ENCODE measurements around the gene EMCN. TPM values are rescaled to one million over a fixed set of nuclear protein-coding genes. Genes with fewer than 3 reads are reported as not detected.

The EMCN gene
- 0.43 TPM in 1 of 2 replicates, not detected in the other for total RNA-seq

GRCh38 chr4:100517864-100518341 lies at the start of gene EMCN:
Gene EMCN (minus strand): TSS chr4:100518022. CDS start chr4:100517914, 108 bp downstream.

Measured in articular chondrocyte of knee joint (primary cell).